ENCODE data around the gene CBX5. TPM values are rescaled to one million over a fixed set of nuclear protein-coding genes. Genes with fewer than 3 reads are reported as not detected.
A peak's percentile ranks its signal among the peaks of the same experiment; 100 is the strongest.

Gene CBX5
- total and polyA plus RNA-seq, 9 of the 15 experiments (the other 6 are each of a cell fraction or from before 2014, with no cell fraction given) = 32.6 to 102 (median 59.2) TPM

DNA sequence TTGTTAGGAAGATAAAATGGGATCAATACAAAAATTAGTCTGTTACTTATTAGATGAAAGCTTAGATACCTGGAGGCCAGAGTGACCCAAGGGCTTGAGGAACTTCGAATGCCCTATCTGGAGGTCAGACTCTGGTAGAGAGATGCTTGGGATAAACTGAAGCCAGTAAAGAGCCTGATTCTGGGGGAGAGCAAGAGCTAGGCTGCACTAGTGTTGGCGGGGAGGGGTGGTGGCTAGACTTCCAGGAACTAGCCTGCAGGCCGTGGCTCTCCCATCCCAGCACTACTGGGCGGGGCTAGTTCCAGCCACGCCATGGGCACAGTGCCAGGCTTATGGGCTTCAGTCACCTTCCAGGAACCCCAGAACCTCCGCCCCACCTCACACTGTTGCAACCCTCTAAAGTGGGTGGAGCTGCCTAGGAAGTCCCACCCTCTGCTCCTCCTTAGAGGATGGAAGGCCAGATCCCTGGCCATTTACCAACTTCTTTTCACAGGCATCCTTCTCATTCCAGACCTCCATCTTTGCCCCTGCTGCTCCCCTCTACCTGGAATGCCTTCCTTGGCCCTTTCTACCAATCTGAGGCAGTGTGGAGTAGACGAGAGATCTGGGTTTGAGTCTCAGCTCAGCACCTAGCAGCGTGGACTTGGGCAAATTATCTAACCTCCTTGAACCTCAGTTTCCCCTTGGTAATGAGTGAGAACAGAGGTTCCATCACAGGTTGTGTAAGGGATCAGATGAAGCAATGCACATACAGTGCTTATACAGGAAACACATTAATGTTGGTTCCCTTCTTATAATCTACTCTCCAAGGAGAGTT lies 27.2 kb upstream of the CBX5 start (continued):
- TF ChIP-seq, protein P1, sequence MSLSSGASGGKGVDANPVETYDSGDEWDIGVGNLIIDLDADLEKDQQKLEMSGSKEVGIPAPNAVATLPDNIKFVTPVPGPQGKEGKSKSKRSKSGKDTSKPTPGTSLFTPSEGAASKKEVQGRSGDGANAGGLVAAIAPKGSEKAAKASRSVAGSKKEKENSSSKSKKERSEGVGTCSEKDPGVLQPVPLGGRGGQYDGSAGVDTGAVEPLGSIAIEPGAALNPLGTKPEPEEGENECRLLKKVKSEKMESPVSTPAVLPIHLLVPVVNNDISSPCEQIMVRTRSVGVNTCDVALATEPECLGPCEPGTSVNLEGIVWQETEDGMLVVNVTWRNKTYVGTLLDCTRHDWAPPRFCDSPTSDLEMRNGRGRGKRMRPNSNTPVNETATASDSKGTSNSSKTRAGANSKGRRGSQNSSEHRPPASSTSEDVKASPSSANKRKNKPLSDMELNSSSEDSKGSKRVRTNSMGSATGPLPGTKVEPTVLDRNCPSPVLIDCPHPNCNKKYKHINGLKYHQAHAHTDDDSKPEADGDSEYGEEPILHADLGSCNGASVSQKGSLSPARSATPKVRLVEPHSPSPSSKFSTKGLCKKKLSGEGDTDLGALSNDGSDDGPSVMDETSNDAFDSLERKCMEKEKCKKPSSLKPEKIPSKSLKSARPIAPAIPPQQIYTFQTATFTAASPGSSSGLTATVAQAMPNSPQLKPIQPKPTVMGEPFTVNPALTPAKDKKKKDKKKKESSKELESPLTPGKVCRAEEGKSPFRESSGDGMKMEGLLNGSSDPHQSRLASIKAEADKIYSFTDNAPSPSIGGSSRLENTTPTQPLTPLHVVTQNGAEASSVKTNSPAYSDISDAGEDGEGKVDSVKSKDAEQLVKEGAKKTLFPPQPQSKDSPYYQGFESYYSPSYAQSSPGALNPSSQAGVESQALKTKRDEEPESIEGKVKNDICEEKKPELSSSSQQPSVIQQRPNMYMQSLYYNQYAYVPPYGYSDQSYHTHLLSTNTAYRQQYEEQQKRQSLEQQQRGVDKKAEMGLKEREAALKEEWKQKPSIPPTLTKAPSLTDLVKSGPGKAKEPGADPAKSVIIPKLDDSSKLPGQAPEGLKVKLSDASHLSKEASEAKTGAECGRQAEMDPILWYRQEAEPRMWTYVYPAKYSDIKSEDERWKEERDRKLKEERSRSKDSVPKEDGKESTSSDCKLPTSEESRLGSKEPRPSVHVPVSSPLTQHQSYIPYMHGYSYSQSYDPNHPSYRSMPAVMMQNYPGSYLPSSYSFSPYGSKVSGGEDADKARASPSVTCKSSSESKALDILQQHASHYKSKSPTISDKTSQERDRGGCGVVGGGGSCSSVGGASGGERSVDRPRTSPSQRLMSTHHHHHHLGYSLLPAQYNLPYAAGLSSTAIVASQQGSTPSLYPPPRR (CRISPR knock-in tag; IDR thresholded peaks at IDR 0.05; ENCODE audit: borderline replicate concordance) = no peak
- TF ChIP-seq NONO (IDR thresholded peaks at IDR 0.05; ENCODE audit: low read depth in 2 of 2, low read length in 1 of 2) = no peak
- TF ChIP-seq MCM7 (IDR thresholded peaks at IDR 0.05) = no peak
- no peak for TF ChIP-seq KLF13 (tag; IDR thresholded peaks at IDR 0.05; ENCODE audit: borderline replicate concordance, low read depth)
- TF ChIP-seq, protein P2, sequence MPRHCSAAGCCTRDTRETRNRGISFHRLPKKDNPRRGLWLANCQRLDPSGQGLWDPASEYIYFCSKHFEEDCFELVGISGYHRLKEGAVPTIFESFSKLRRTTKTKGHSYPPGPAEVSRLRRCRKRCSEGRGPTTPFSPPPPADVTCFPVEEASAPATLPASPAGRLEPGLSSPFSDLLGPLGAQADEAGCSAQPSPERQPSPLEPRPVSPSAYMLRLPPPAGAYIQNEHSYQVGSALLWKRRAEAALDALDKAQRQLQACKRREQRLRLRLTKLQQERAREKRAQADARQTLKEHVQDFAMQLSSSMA (CRISPR knock-in tag; IDR thresholded peaks at IDR 0.05) = no peak
- TF ChIP-seq, protein P3, sequence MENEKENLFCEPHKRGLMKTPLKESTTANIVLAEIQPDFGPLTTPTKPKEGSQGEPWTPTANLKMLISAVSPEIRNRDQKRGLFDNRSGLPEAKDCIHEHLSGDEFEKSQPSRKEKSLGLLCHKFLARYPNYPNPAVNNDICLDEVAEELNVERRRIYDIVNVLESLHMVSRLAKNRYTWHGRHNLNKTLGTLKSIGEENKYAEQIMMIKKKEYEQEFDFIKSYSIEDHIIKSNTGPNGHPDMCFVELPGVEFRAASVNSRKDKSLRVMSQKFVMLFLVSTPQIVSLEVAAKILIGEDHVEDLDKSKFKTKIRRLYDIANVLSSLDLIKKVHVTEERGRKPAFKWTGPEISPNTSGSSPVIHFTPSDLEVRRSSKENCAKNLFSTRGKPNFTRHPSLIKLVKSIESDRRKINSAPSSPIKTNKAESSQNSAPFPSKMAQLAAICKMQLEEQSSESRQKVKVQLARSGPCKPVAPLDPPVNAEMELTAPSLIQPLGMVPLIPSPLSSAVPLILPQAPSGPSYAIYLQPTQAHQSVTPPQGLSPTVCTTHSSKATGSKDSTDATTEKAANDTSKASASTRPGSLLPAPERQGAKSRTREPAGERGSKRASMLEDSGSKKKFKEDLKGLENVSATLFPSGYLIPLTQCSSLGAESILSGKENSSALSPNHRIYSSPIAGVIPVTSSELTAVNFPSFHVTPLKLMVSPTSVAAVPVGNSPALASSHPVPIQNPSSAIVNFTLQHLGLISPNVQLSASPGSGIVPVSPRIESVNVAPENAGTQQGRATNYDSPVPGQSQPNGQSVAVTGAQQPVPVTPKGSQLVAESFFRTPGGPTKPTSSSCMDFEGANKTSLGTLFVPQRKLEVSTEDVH (IDR thresholded peaks at IDR 0.05; ENCODE audit: low read depth, partially characterized antibody) = peak; percentile 18
- TF ChIP-seq TCFL5 (CRISPR knock-in tag; conservative IDR thresholded peaks at IDR 0.05) = no peak
- peak; percentile 51; the same call in 1 of the 2 replicates for TF ChIP-seq PML (IDR thresholded peaks at IDR 0.05; ENCODE audit: low read length)
- TF ChIP-seq, protein P4, sequence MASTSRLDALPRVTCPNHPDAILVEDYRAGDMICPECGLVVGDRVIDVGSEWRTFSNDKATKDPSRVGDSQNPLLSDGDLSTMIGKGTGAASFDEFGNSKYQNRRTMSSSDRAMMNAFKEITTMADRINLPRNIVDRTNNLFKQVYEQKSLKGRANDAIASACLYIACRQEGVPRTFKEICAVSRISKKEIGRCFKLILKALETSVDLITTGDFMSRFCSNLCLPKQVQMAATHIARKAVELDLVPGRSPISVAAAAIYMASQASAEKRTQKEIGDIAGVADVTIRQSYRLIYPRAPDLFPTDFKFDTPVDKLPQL (IDR thresholded peaks at IDR 0.05; ENCODE audit: extremely low read depth, insufficient read length) = no peak
